PC-9 (cell line): Measurements from ENCODE around the gene BIRC5. TPM values are rescaled to one million over a fixed set of nuclear protein-coding genes. Genes with fewer than 3 reads are reported as not detected.

Experiments
- BruUV-seq: library from RNA; stranded (reverse); fragments of 400-500 nt; replicated peaks from 2 replicates; lab custom pipeline; 2021; lab: Mats Ljungman, UMichigan
- CTCF ChIA-PET: fragments of 300-600 bp; sonication (Branson Sonifier 250); formaldehyde crosslinking; loops from one replicate; lab custom pipeline; 2022; ENCODE audit warnings: antibody characterized with exemption; lab: Charles Lee
- POLR2A ChIA-PET: fragments of 300-600 bp; sonication (Branson Sonifier 250); formaldehyde crosslinking; loops from one replicate; lab custom pipeline; 2022; ENCODE audit warnings: antibody characterized with exemption; ENCODE audit not compliant: unreplicated experiment; lab: Charles Lee
- DNase-seq, 2 experiments: peaks; one replicate each; pipeline versions ENCODE4 v3.0.0 to v3.0.0-alpha.2; 2015 to 2022; ENCODE audit warnings: mixed read lengths in 1 of 2
- H2AFZ ChIP-seq: fragments of 200-600 bp; sonication (generic); 2 replicates; pipeline ENCODE4 v1.8.1; 2017; ENCODE audit warnings: antibody characterized with exemption
- H3F3A ChIP-seq: fragments of 200-600 bp; sonication (generic); 2 replicates; pipeline ENCODE4 v1.8.1; 2017; ENCODE audit warnings: antibody characterized with exemption, mild to moderate bottlenecking, low read depth; ENCODE audit not compliant: insufficient read depth
- H3K27ac ChIP-seq: fragments of 200-600 bp; sonication (generic); 2 replicates; pipeline ENCODE4 v1.6.1; 2016; ENCODE audit warnings: mixed run types
- H3K27me3 ChIP-seq: fragments of 200-600 bp; sonication (generic); 2 replicates; pipeline ENCODE4 v1.6.1; 2016; ENCODE audit warnings: low read depth, mixed run types; ENCODE audit not compliant: insufficient read depth
- H3K36me3 ChIP-seq: fragments of 200-600 bp; sonication (generic); 2 replicates; pipeline ENCODE4 v1.6.1; 2016; ENCODE audit warnings: low read depth, mixed run types
- H3K4me1 ChIP-seq: fragments of 200-600 bp; sonication (generic); replicated peaks from 2 replicates; pipeline ENCODE4 v1.6.1; 2016; ENCODE audit warnings: mixed run types; ENCODE audit not compliant: insufficient read depth
- H3K4me2 ChIP-seq: fragments of 200-600 bp; sonication (generic); 2 replicates; pipeline ENCODE4 v1.6.1; 2017; ENCODE audit warnings: mixed run types
- H3K4me3 ChIP-seq: fragments of 200-600 bp; sonication (generic); 2 replicates; pipeline ENCODE4 v1.6.1; 2016; ENCODE audit warnings: mixed run types
- H3K79me2 ChIP-seq: fragments of 200-600 bp; sonication (generic); 2 replicates; pipeline ENCODE4 v1.6.1; 2017; ENCODE audit warnings: low read depth, mixed run types
- H3K9me2 ChIP-seq: fragments of 200-600 bp; sonication (generic); 2 replicates; pipeline ENCODE4 v1.8.1; 2017; ENCODE audit warnings: mild to moderate bottlenecking; ENCODE audit not compliant: insufficient read depth
- H3K9me3 ChIP-seq: fragments of 200-600 bp; sonication (generic); 2 replicates; pipeline ENCODE4 v1.8.1; 2016; ENCODE audit warnings: low read depth; ENCODE audit not compliant: insufficient read depth
- H4K20me1 ChIP-seq: fragments of 200-600 bp; sonication (generic); 2 replicates; pipeline ENCODE4 v1.8.1; 2017; ENCODE audit not compliant: insufficient read depth
- EZH2 ChIP-seq: fragments of 200-600 bp; sonication (generic); IDR thresholded peaks from 2 replicates; pipeline ENCODE4 v1.8.0; 2017; ENCODE audit warnings: antibody characterized with exemption, low read depth
- intact Hi-C: fragments of 100-400 bp; cut with micrococcal nuclease; formaldehyde crosslinking; loops from one replicate; pipeline ENCODE4 v1.10.0; 2022; ENCODE audit not compliant: unreplicated experiment
- total RNA-seq: library from RNA; stranded (reverse); gene quantifications from 2 replicates; pipeline ENCODE4 v1.2.3, GENCODE V29; 2021
- TF ChIP-seq, protein P1 (sequence below): fragments of 200-600 bp; sonication (generic); conservative IDR thresholded peaks from 2 replicates; pipeline ENCODE4 v1.6.1; 2017; ENCODE audit warnings: mixed run types, antibody characterized with exemption, mild to moderate bottlenecking, moderate library complexity

BIRC5 gene
- total RNA-seq, 1 experiment from 2014 or later = 91.0 TPM

DNA sequence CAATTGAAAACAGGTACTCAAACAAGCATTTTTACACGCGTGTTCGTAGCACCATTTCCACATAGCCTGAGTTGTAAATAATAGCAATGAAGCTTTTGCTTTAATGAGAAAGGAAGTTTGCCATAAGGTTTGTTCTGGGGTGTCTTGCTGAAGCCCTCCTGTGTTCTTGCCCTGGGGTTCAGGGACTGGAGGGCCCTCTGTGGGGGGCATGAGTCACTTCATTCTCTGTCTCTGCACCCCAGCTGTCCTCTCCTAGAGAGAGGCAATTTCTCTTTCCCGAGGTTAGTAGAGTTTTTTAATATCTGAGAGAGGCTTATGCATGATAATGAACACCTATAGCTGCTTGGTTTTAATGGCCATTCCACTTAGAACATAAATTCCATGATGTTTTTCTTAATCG, 17.3 kb upstream of the BIRC5 start:
- CTCF ChIA-PET = interaction anchor here (0.7 kb wide), 1 partner anchor 206 kb away, joined by 3 read pairs; no protein-coding TSS in a partner anchor
- intact Hi-C loops = no loop called here
- H3K36me3 ChIP-seq = no peaks in the 10 kb centered on the region
- H4K20me1 ChIP-seq = no peaks in the 10 kb centered on the region
- H3F3A ChIP-seq = peaks cover 14% of the 10 kb centered on the region
- no peak overlapping the region for H2AFZ ChIP-seq
- no TSS peak for BruUV-seq
- no peak overlapping the region for H3K4me3 ChIP-seq
- no peaks in the 10 kb centered on the region; the same call in 1 of the 2 replicates for H3K4me1 ChIP-seq
- H3K9me3 ChIP-seq = no peaks in the 10 kb centered on the region
- POLR2A ChIA-PET = interaction anchor here (0.6 kb wide), 1 partner anchor 10 kb away, joined by 6 read pairs; the partner anchor contains the start of gene TK1
- H3K4me2 ChIP-seq = no peak overlapping the region
- no peak for DNase-seq
- H3K27me3 ChIP-seq = no peaks in the 10 kb centered on the region
- TF ChIP-seq, protein P1, sequence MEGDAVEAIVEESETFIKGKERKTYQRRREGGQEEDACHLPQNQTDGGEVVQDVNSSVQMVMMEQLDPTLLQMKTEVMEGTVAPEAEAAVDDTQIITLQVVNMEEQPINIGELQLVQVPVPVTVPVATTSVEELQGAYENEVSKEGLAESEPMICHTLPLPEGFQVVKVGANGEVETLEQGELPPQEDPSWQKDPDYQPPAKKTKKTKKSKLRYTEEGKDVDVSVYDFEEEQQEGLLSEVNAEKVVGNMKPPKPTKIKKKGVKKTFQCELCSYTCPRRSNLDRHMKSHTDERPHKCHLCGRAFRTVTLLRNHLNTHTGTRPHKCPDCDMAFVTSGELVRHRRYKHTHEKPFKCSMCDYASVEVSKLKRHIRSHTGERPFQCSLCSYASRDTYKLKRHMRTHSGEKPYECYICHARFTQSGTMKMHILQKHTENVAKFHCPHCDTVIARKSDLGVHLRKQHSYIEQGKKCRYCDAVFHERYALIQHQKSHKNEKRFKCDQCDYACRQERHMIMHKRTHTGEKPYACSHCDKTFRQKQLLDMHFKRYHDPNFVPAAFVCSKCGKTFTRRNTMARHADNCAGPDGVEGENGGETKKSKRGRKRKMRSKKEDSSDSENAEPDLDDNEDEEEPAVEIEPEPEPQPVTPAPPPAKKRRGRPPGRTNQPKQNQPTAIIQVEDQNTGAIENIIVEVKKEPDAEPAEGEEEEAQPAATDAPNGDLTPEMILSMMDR = no peak
- TF ChIP-seq EZH2 = no peak
- H3K9me2 ChIP-seq = no peaks in the 10 kb centered on the region
- no peak overlapping the region for H3K27ac ChIP-seq
- H3K79me2 ChIP-seq = no peaks in the 10 kb centered on the region

DNA sequence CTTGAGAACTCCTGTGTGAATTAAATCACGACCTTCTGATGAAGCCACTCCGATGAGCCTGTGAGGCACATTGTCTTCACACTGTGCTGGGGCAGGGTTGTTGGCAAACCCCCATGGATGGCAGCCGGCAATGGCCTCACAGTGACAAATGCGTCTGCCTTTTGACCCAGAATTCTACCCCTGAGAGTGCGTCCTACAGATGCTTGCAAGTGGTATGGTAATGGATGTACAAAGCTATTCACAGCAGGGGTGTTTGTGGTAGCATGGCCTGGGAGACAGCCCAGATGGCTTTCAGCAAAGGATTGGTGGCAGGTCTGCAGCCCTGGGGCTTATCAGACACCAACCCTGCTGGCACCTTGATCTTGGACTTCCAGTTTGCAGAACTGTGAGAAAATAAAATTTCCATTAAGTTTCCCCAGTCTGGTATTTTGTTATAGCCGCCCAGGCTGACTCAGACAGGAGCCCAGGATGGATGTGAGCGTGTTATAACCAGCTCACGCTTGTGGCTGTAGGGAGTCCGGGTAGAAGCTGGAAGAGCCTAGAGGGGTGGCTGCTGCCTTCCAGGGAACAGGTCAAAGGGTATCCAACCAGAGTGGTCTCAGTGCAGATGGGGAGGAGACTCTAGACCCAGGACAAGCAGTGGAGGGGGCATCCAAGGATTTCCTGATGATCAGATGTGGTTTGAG, 16.8 kb upstream of the BIRC5 start:
- H3K9me3 ChIP-seq = no peaks in the 10 kb centered on the region
- H2AFZ ChIP-seq = no peak overlapping the region
- H3K36me3 ChIP-seq = no peaks in the 10 kb centered on the region
- no peaks in the 10 kb centered on the region for H3K9me2 ChIP-seq
- no peaks in the 10 kb centered on the region; the same call in 1 of the 2 replicates for H3K4me1 ChIP-seq
- no peak for DNase-seq
- CTCF ChIA-PET = interaction anchor here (0.7 to 2.1 kb wide), 2 partner anchors 11 to 205 kb away, joined by 3 to 16 read pairs; partner anchors contain the start of genes AFMID and TK1
- no peaks in the 10 kb centered on the region for H4K20me1 ChIP-seq
- no peaks in the 10 kb centered on the region for H3K79me2 ChIP-seq
- no TSS peak for BruUV-seq
- POLR2A ChIA-PET = interaction anchor here (0.6 kb wide), 1 partner anchor 11 kb away, joined by 6 read pairs; the partner anchor contains the start of gene TK1
- H3K27me3 ChIP-seq = no peaks in the 10 kb centered on the region
- H3K4me2 ChIP-seq = no peak overlapping the region
- TF ChIP-seq EZH2 = no peak
- TF ChIP-seq, protein P1 = no peak
- peaks cover 14% of the 10 kb centered on the region for H3F3A ChIP-seq
- no peak overlapping the region for H3K27ac ChIP-seq
- no peak overlapping the region for H3K4me3 ChIP-seq
- intact Hi-C loops = no loop called here

DNA sequence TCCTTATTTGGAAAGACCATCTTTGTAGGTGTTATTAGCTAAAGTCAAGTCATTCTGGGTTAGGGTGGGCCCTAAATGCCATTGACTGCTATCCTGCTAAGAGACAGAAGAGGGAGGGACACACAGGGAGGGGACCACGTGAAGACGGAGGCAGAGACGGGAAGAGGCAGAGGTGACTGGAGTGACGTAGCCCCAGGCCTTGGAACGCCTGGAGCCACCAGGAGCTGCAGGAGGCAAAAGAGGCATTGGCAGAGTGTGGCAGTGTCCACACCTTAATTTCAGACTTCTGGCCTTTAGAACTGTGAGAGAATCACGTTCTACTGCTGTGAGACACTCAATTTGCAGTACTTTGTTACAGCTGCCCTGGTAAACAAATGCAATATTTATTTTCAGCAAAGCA, 13.6 kb upstream of the BIRC5 start:
- Histone ChIP-seq H3K9me2 (no peaks in the 10 kb centered on the region), H3K36me3 (no peaks in the 10 kb centered on the region), H3F3A (peaks cover 14% of the 10 kb centered on the region), H3K79me2 (no peaks in the 10 kb centered on the region), H3K27me3 (no peaks in the 10 kb centered on the region), H3K27ac (no peak overlapping the region), H3K4me2 (no peak overlapping the region), H3K4me3 (no peak overlapping the region), H4K20me1 (no peaks in the 10 kb centered on the region), H2AFZ (no peak overlapping the region), H3K4me1 (no peaks in the 10 kb centered on the region; the same call in 1 of the 2 replicates), H3K9me3 (no peaks in the 10 kb centered on the region)
- BruUV-seq = no TSS peak
- DNase-seq = no peak
- intact Hi-C loops = no loop called here
- TF ChIP-seq, protein P1 = no peak
- TF ChIP-seq EZH2 = no peak
- CTCF ChIA-PET = interaction anchor here (0.5 kb wide), 1 partner anchor 25 kb away, joined by 4 read pairs; no protein-coding TSS in a partner anchor
- POLR2A ChIA-PET = no interaction called here
